ENCODE data around the gene PBXIP1. TPM values are rescaled to one million over a fixed set of nuclear protein-coding genes. Genes with fewer than 3 reads are reported as not detected.

Gene PBXIP1
- total RNA-seq (10 to 100 TPM; 38.2 to 70.4 (median 51.7) TPM), polyA plus RNA-seq (10 to 100 TPM; 36.9 to 38.2 TPM)
- long read RNA-seq, donor 1, transcript PBXIP1-202 (11 exons, 3,212 nt), result major isoform, 45 of 74 reads
- long read RNA-seq, donor 1, partial matches to known transcripts, result 23 of 74 reads
- long read RNA-seq, donor 1, other reads (novel, unspliced or antisense), result 6 of 74 reads
- long read RNA-seq, donor 2, transcript PBXIP1-202 (11 exons, 3,212 nt), result major isoform, 39 of 72 reads
- long read RNA-seq, donor 2, partial matches to known transcripts, result 18 of 72 reads
- long read RNA-seq, donor 2, other reads (novel, unspliced or antisense), result 15 of 72 reads
- long read RNA-seq, donor 3, transcript PBXIP1-202 (11 exons, 3,212 nt), result major isoform, 26 of 45 reads
- long read RNA-seq, donor 3, partial matches to known transcripts, result 17 of 45 reads
- long read RNA-seq, donor 3, other reads (novel, unspliced or antisense), result 2 of 45 reads

GRCh38 chr1:154955718-154956543 lies at the start of gene PBXIP1:
Gene PBXIP1 (minus strand): TSS chr1:154956099. CDS start chr1:154953721, 2,378 bp downstream.
- H3K4me1 ChIP-seq, result peaks cover 8 to 74% (median 48%) of the 10 kb centered on the region in 12 donors
- TF ChIP-seq CTCF (IDR thresholded peaks at IDR 0.05), result peak in 8 of 12 donors; percentile 6 to 45 (median 23)
- peak in 1 of 2 donors; percentile 47 for TF ChIP-seq POLR2A (IDR thresholded peaks at IDR 0.05)
- 0 to 1% (median 1%) methylated on average over 18 of the region's 18 CpGs for WGBS, 4 donors
- peak; percentile 68 to 89 (median 79) for DNase-seq
- peak within 1 kb of the TSS; percentile 38 to 82 (median 61) for H3K4me3 ChIP-seq
- intact Hi-C loops (cut with DNase I), result loop anchor here in 5 of 10 donors (5.0 to 10.0 kb wide), 4 partner anchors 61 to 126 kb away; partner anchors contain the start of genes EFNA4 (in 2 of the 5) and ADAM15 (in 1 of the 5)
- H3K36me3 ChIP-seq, result peaks cover 0 to 24% (median 19%) of the 10 kb centered on the region in 9 donors
- peak within 1 kb of the TSS; percentile 59 to 85 (median 79) for H3K27ac ChIP-seq
- ATAC-seq, result peak; percentile 79 to 90 (median 82)
- no peaks in the 10 kb centered on the region for H3K27me3 ChIP-seq
- H3K9me3 ChIP-seq, result no peaks in the 10 kb centered on the region

- Histone ChIP-seq H3K36me3 (no peaks in the 10 kb centered on the region), H3K27me3 (no peaks in the 10 kb centered on the region), H3K4me1 (peaks cover 5 to 64% (median 50%) of the 10 kb centered on the region in 12 donors), H3K4me3 (peak overlapping the region in 8 of 12 donors; percentile 26 to 96 (median 84)), H3K9me3 (no peaks in the 10 kb centered on the region), H3K27ac (peak overlapping the region; percentile 77 to 98 (median 95))
- intact Hi-C loops (cut with DNase I), result no loop called here
- WGBS, 4 donors, result 38 to 45% (median 42%) methylated on average over 16 to 17 of the region's 17 CpGs
- TF ChIP-seq CTCF (IDR thresholded peaks at IDR 0.05), result no peak
- peak in 1 of 2 donors; percentile 46 for TF ChIP-seq POLR2A (IDR thresholded peaks at IDR 0.05)
- DNase-seq (peak; percentile 78 to 89 (median 82)), ATAC-seq (peak in 3 of 4 donors; percentile 0 to 31 (median 27))
These were observed 49.4 kb upstream of the PBXIP1 start for GRCh38 chr1:155005076-155006011.

- 31 to 44% (median 40%) methylated on average over 5 of the region's 5 CpGs for WGBS, 4 donors
- no peaks in the 10 kb centered on the region for H3K9me3 ChIP-seq
- H3K4me3 ChIP-seq, result peak overlapping the region; percentile 70 to 96 (median 84)
- TF ChIP-seq CTCF (IDR thresholded peaks at IDR 0.05), result no peak
- no peak for TF ChIP-seq POLR2A (IDR thresholded peaks at IDR 0.05)
- intact Hi-C loops (cut with DNase I), result loop anchor here in 5 of 10 donors (5.0 kb wide), 3 partner anchors 42 to 48 kb away; partner anchors contain the start of genes ADAM15 (in 4 of the 5) and PYGO2 (in 1 of the 5)
- H3K4me1 ChIP-seq, result peaks cover 5 to 72% (median 58%) of the 10 kb centered on the region in 12 donors
- DNase-seq (no peak), ATAC-seq (no peak)
- no peaks in the 10 kb centered on the region for H3K27me3 ChIP-seq
- H3K36me3 ChIP-seq, result no peaks in the 10 kb centered on the region
- peak overlapping the region; percentile 77 to 98 (median 95) for H3K27ac ChIP-seq
These were observed 48.6 kb upstream of the PBXIP1 start for GRCh38 chr1:155004352-155005075.

All from heart left ventricle (tissue), 16 donors.